GM19438 (cell line): Measurements from ENCODE around the gene CERS6.

Experiments
- ATAC-seq: cut with Tn5 transposase; IDR thresholded peaks from one replicate; pipeline ENCODE4 v1.9.1; 2021; ENCODE audit warnings: low read depth; ENCODE audit not compliant: unreplicated experiment

Gene CERS6

GRCh38 chr2:168686452-168687191 is 230.6 kb downstream of the CERS6 start:
- no peak for ATAC-seq

GRCh38 chr2:168687314-168687713 is 231.2 kb downstream of the CERS6 start:
- ATAC-seq: no peak

GRCh38 chr2:168690381-168690885 is 234.4 kb downstream of the CERS6 start:
- ATAC-seq: no peak

- ATAC-seq: no peak
Measured at GRCh38 chr2:168691221-168691620, 235.1 kb downstream of the CERS6 start.

GRCh38 chr2:168692132-168692744 is 236.2 kb downstream of the CERS6 start:
- ATAC-seq: no peak

GRCh38 chr2:168694173-168694572 is 238.1 kb downstream of the CERS6 start:
- no peak for ATAC-seq

GRCh38 chr2:168694866-168695265 is 238.8 kb downstream of the CERS6 start:
- ATAC-seq: no peak

- no peak for ATAC-seq
Measured at GRCh38 chr2:168697668-168698121, 241.6 kb downstream of the CERS6 start.

- ATAC-seq: no peak
Measured at GRCh38 chr2:168698969-168699368, 242.9 kb downstream of the CERS6 start.

- no peak for ATAC-seq
Measured at GRCh38 chr2:168699844-168700417, 243.9 kb downstream of the CERS6 start.

GRCh38 chr2:168700615-168701245 is 244.7 kb downstream of the CERS6 start:
- no peak for ATAC-seq

- no peak for ATAC-seq
Measured at GRCh38 chr2:168702579-168702978, 246.5 kb downstream of the CERS6 start.

- no peak for ATAC-seq
Measured at GRCh38 chr2:168703926-168704325, 247.9 kb downstream of the CERS6 start.

GRCh38 chr2:168705534-168706470 is 249.7 kb downstream of the CERS6 start:
- ATAC-seq: no peak

- ATAC-seq: no peak
Measured at GRCh38 chr2:168706806-168707205, 250.7 kb downstream of the CERS6 start.

GRCh38 chr2:168708080-168708479 is 252.0 kb downstream of the CERS6 start:
- no peak for ATAC-seq

GRCh38 chr2:168710754-168711467 is 254.8 kb downstream of the CERS6 start:
- ATAC-seq: no peak

- peak; percentile 100 for ATAC-seq
Measured at GRCh38 chr2:168712053-168712452, 256.0 kb downstream of the CERS6 start.

- ATAC-seq: no peak
Measured at GRCh38 chr2:168713325-168713724, 257.3 kb downstream of the CERS6 start.
